Breast epithelium (tissue), 4 donors: ENCODE data around the gene GCSH. TPM values are rescaled to one million over a fixed set of nuclear protein-coding genes. Genes with fewer than 3 reads are reported as not detected.
A peak's percentile ranks its signal among the peaks of the same experiment; 100 is the strongest.

Experiments
- DNase-seq, 2 donors: peaks; one replicate each; pipeline ENCODE4 v3.0.0-alpha.2; 2019; ENCODE audit warnings: low spot score in 2 of 2
- H3K27ac ChIP-seq, 2 donors: fragments of 200-600 bp; sonication (generic) in 1 of 2; one replicate each; pipeline ENCODE4 v1.5.1; 2016 to 2019; ENCODE audit warnings: mild to moderate bottlenecking in 1 of 2
- H3K27me3 ChIP-seq, 2 donors: fragments of 200-600 bp; sonication (generic) in 1 of 2; one replicate each; pipeline versions ENCODE4 v1.5.1 to v1.6.0; 2017 to 2019; ENCODE audit warnings: control low read depth in 1 of 2, mild to moderate bottlenecking in 1 of 2
- H3K36me3 ChIP-seq: fragments of 200-600 bp; one replicate; pipeline ENCODE4 v1.5.1; 2019
- H3K4me1 ChIP-seq, 2 donors: fragments of 200-600 bp; sonication (generic); one replicate each; pipeline ENCODE4 v1.5.1; 2016 to 2019; ENCODE audit warnings: control low read depth in 1 of 2
- H3K4me3 ChIP-seq, 3 donors: fragments of 200-600 bp; sonication (generic); 1 replicate in 2 of 3; 2 replicates in 1 of 3; pipeline ENCODE4 v1.5.1; 2016 to 2019; ENCODE audit warnings: mild to moderate bottlenecking in 3 of 3, moderate library complexity in 2 of 3
- H3K9me3 ChIP-seq, 2 donors: fragments of 200-600 bp; sonication (generic) in 1 of 2; one replicate each; pipeline ENCODE4 v1.5.1; 2016 to 2019; ENCODE audit warnings: control low read depth in 1 of 2
- CTCF ChIP-seq, 3 donors: fragments of 450-650 bp; IDR thresholded peaks; one replicate each; pipeline ENCODE4 v1.5.1; 2016 to 2017; ENCODE audit warnings: antibody characterized with exemption in 3 of 3, mild to moderate bottlenecking in 3 of 3, moderate library complexity in 3 of 3
- POLR2A ChIP-seq: fragments of 450-650 bp; IDR thresholded peaks from one replicate; pipeline ENCODE4 v1.6.1; 2016; ENCODE audit warnings: antibody characterized with exemption, mild to moderate bottlenecking, moderate library complexity
- POLR2AphosphoS5 ChIP-seq, 3 donors: sonication (generic); formaldehyde crosslinking; IDR thresholded peaks; one replicate each; pipeline ENCODE4 v1.6.1; 2017; ENCODE audit warnings: antibody characterized with exemption in 3 of 3
- intact Hi-C: fragments of 100-400 bp; cut with DNase I; formaldehyde crosslinking; loops from one replicate; pipeline ENCODE4 v1.15.1; 2023; ENCODE audit warnings: low total_unique reads
- total RNA-seq, 3 donors: library from RNA; depleted of rRNA; stranded (reverse); fragments of >200 nt; gene quantifications; one replicate each; pipeline ENCODE4 v1.1.0, GENCODE V29; 2016

Gene GCSH
- total RNA-seq, 3 donors from 2014 or later: 19.9 to 22.1 (median 21.0) TPM

GRCh38 chr16:81105946-81106345 is 9.8 kb upstream of the GCSH start:
- H3K4me1 ChIP-seq: no peaks in the 10 kb centered on the region
- no peak overlapping the region for H3K27ac ChIP-seq
- no peaks in the 10 kb centered on the region for H3K9me3 ChIP-seq
- H3K36me3 ChIP-seq: no peaks in the 10 kb centered on the region
- intact Hi-C loops: no loop called here
- no peak for DNase-seq
- TF ChIP-seq POLR2AphosphoS5 (IDR thresholded peaks at IDR 0.05): no peak
- TF ChIP-seq CTCF (IDR thresholded peaks at IDR 0.05): no peak
- no peak for TF ChIP-seq POLR2A
- H3K27me3 ChIP-seq: no peaks in the 10 kb centered on the region
- H3K4me3 ChIP-seq: no peak overlapping the region

GRCh38 chr16:81101702-81102101 is 5.5 kb upstream of the GCSH start:
- H3K27ac ChIP-seq: no peak overlapping the region
- TF ChIP-seq POLR2A (no peak), CTCF (IDR thresholded peaks at IDR 0.05) (no peak), POLR2AphosphoS5 (IDR thresholded peaks at IDR 0.05) (no peak)
- DNase-seq: no peak
- H3K4me3 ChIP-seq: no peak overlapping the region
- no peaks in the 10 kb centered on the region for H3K36me3 ChIP-seq
- no peaks in the 10 kb centered on the region for H3K4me1 ChIP-seq
- no peaks in the 10 kb centered on the region for H3K9me3 ChIP-seq
- no peaks in the 10 kb centered on the region for H3K27me3 ChIP-seq
- intact Hi-C loops: no loop called here

GRCh38 chr16:81099958-81100357 is 3.8 kb upstream of the GCSH start:
- Histone ChIP-seq H3K4me3 (no peak overlapping the region), H3K27me3 (no peaks in the 10 kb centered on the region), H3K4me1 (no peaks in the 10 kb centered on the region), H3K9me3 (no peaks in the 10 kb centered on the region), H3K27ac (no peak overlapping the region), H3K36me3 (no peaks in the 10 kb centered on the region)
- no peak for DNase-seq
- intact Hi-C loops: no loop called here
- TF ChIP-seq POLR2A (no peak), CTCF (IDR thresholded peaks at IDR 0.05) (no peak), POLR2AphosphoS5 (IDR thresholded peaks at IDR 0.05) (no peak)

GRCh38 chr16:81097230-81097629 is 1.0 kb upstream of the GCSH start:
- DNase-seq: no peak
- H3K4me1 ChIP-seq: no peaks in the 10 kb centered on the region
- H3K36me3 ChIP-seq: no peaks in the 10 kb centered on the region
- no peaks in the 10 kb centered on the region for H3K27me3 ChIP-seq
- intact Hi-C loops: loop anchor here (1.0 kb wide), 1 partner anchor 16 kb away; no protein-coding TSS in a partner anchor
- no peak for TF ChIP-seq POLR2AphosphoS5 (IDR thresholded peaks at IDR 0.05)
- no peak for TF ChIP-seq CTCF (IDR thresholded peaks at IDR 0.05)
- TF ChIP-seq POLR2A: no peak
- peak overlapping the region; percentile 68 to 89 for H3K27ac ChIP-seq
- no peak overlapping the region for H3K4me3 ChIP-seq
- no peaks in the 10 kb centered on the region for H3K9me3 ChIP-seq

GRCh38 chr16:81096715-81097208 is 567 bp upstream of the GCSH start:
- Histone ChIP-seq H3K9me3 (no peaks in the 10 kb centered on the region), H3K4me1 (no peaks in the 10 kb centered on the region), H3K27ac (peak overlapping the region; percentile 68 to 89), H3K27me3 (no peaks in the 10 kb centered on the region), H3K4me3 (peak overlapping the region; percentile 73 to 96 (median 83)), H3K36me3 (no peaks in the 10 kb centered on the region)
- TF ChIP-seq POLR2A (no peak), CTCF (IDR thresholded peaks at IDR 0.05) (no peak), POLR2AphosphoS5 (IDR thresholded peaks at IDR 0.05) (no peak)
- intact Hi-C loops: loop anchor here (1.0 kb wide), 1 partner anchor 17 kb away; no protein-coding TSS in a partner anchor
- no peak for DNase-seq
